ENCODE measurements around the gene ARHGEF19. TPM values are rescaled to one million over a fixed set of nuclear protein-coding genes. Genes with fewer than 3 reads are reported as not detected.

Gene ARHGEF19
- total and polyA plus RNA-seq, 10 of the 15 experiments (the other 5 are each of a cell fraction or from before 2014, with no cell fraction given): 0.15 to 2.9 (median 0.67) TPM; not detected in 1

DNA sequence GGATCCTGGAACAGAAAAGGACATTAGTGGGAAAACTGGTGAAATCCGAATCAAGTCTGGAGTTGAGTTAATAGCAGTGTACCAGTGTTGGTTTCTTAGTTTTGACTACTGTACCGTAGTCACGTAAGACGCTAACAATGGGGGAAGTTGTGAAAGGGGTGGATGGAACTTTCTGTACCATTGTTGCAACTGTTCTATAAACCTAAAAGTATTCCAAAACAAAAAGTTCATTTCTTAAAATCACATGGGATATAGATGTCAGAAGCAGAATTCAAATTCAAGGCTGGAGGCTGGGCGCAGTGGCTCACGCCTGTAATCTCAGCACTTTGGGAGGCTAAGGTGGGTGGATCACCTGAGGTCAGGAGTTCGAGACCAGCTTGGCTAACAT is 16.9 kb downstream of the ARHGEF19 start (continued):
- TF ChIP-seq, protein P1, sequence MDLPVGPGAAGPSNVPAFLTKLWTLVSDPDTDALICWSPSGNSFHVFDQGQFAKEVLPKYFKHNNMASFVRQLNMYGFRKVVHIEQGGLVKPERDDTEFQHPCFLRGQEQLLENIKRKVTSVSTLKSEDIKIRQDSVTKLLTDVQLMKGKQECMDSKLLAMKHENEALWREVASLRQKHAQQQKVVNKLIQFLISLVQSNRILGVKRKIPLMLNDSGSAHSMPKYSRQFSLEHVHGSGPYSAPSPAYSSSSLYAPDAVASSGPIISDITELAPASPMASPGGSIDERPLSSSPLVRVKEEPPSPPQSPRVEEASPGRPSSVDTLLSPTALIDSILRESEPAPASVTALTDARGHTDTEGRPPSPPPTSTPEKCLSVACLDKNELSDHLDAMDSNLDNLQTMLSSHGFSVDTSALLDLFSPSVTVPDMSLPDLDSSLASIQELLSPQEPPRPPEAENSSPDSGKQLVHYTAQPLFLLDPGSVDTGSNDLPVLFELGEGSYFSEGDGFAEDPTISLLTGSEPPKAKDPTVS (IDR thresholded peaks at IDR 0.05; ENCODE audit: low read depth, low read length): no peak

DNA sequence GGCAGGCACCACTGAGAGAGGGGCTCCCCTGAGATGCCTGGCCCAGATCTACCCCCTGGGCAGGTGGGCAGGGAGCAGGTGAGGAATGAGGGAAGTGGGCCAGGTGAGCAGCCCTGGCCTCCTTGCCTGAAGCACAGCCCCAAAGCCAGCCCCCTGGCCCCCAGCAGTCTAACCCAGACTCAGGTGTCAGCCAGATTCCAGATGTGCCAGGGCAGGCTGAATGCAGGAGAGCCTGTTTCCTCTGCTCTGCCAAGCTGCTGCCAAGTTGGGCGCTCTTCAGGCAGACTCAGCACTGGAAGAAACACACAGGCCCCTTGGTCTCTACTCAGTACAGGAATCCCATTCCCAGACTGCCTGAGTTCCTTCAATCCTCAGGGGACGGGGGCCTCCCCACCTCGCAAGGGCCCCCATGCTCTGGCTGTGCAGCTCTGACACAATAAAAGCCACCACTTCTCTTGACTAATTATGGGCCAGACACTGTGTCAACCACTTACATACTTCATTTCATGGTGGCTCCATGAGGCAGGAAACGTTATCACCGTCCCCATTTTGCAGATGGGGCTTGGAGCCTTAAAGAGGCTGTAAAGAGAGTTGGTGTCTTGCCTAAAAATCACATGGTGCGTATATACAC is 20.4 kb downstream of the ARHGEF19 start:
- Histone ChIP-seq H3K4me2 (ENCODE audit: control insufficient read depth, insufficient read depth) (no peak overlapping the region), H2AFZ (ENCODE audit: control insufficient read depth, low read depth, low read length) (no peak overlapping the region), H3K27me3 (replicated peaks in 1 of 2; ENCODE audit: control insufficient read depth in 2 of 2, insufficient read depth in 2 of 2, low read length in 1 of 2) (no peaks in the 10 kb centered on the region), H3K79me2 (ENCODE audit: control insufficient read depth, insufficient read depth, low read length) (no peaks in the 10 kb centered on the region), H3K36me3 (ENCODE audit: control insufficient read depth in 2 of 2, insufficient read depth in 2 of 2, low read length in 1 of 2) (no peaks in the 10 kb centered on the region), H3K9ac (ENCODE audit: control insufficient read depth, insufficient read depth, low read length) (no peak overlapping the region), H4K20me1 (ENCODE audit: control insufficient read depth, insufficient read depth) (no peaks in the 10 kb centered on the region), H3K4me1 (ENCODE audit: control insufficient read depth, insufficient read depth, low read length) (no peaks in the 10 kb centered on the region; the same call in 1 of the 2 replicates), H3K9me3 (replicated peaks; ENCODE audit: control insufficient read depth, insufficient read depth, low read length) (no peaks in the 10 kb centered on the region), H3K4me3 (no peak overlapping the region), H3K27ac (ENCODE audit: control insufficient read depth, insufficient read depth) (no peak overlapping the region)
- FAIRE-seq (no peak), DNase-seq (ENCODE audit: low read depth, low spot score) (no peak), ATAC-seq (no peak)
- in situ Hi-C loops (cut with MboI): no loop called here
- no TSS peak for BruUV-seq (replicated peaks)
- WGBS (ENCODE audit: insufficient coverage, insufficient replicate concordance, low lambda C conversion rate, missing lambda C conversion rate): 23% methylated on average over 6 of the region's 6 CpGs
- ChIA-PET POLR2A (no interaction called here), SMC1A (ENCODE audit: uncharacterized antibody, unreplicated experiment) (interaction anchor here (1.0 kb wide), 1 partner anchor 113 kb away, joined by 6 read pairs; no protein-coding TSS in a partner anchor), CTCF (interaction anchor here (1.6 to 15.1 kb wide), 3 partner anchors 52 to 171 kb away, joined by 4 to 375 read pairs (median 8); no protein-coding TSS in a partner anchor), RAD21 (ENCODE audit: unreplicated experiment) (interaction anchor here (12.2 kb wide), 1 partner anchor 110 kb away, joined by 223 read pairs; no protein-coding TSS in a partner anchor)
- intact Hi-C loops (cut with micrococcal nuclease; ENCODE audit: unreplicated experiment): no loop called here
- TF ChIP-seq HCFC1 (IDR thresholded peaks at IDR 0.05; ENCODE audit: low read length): no peak
- TF ChIP-seq BHLHE40 (IDR thresholded peaks at IDR 0.05; ENCODE audit: borderline replicate concordance in 1 of 2, low read depth in 2 of 2, low read length in 1 of 2): peak in 1 of 2 experiments; percentile 59; a peak in 1 of 4 replicates

All from GM12878 (cell line).